ENCODE measurements around the gene TCTA.

DNA sequence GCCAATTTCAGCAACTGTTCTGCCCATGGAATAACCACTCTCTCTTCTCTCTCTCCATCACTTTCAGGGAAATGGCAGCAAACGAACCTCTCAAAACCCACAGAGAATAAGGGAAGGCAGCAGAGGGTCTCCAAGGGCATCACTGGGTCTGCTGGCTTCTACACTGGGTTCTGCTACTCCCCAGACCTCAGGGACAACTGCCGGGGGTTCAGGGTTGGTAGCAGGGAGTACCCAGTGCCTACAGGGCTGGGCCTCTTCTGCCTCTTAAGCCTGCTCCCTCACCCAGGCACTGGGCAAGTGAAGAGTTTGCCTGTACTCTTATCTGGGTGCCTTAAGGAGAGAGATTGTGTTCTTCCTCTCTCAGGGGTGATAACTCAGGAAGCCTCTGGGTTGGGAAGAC is 2.5 kb downstream of the TCTA start:
- TF ChIP-seq CTCF (IDR thresholded peaks at IDR 0.05) (no peak), POLR2A (IDR thresholded peaks at IDR 0.05) (no peak)

All from tibial nerve (tissue), 3 donors.